WTC11 (cell line): ENCODE data around the gene SHANK3.

ENCODE experiments used
- ATF1 ChIP-seq: sonication (generic); formaldehyde crosslinking; IDR thresholded peaks from 2 replicates; pipeline ENCODE4 v1.8.1; 2023; ENCODE audit warnings: mild to moderate bottlenecking, moderate library complexity, missing genetic modification reagents
- CTCF ChIP-seq: fragments of 200-600 bp; IDR thresholded peaks from 2 replicates; pipeline ENCODE4 v1.8.0; 2022; ENCODE audit warnings: antibody characterized with exemption
- E2F1 ChIP-seq: sonication (generic); formaldehyde crosslinking; IDR thresholded peaks from 2 replicates; pipeline ENCODE4 v1.8.0; 2022; ENCODE audit warnings: mild to moderate bottlenecking, missing genetic modification reagents
- ESRRA ChIP-seq: sonication (generic); formaldehyde crosslinking; IDR thresholded peaks from 2 replicates; pipeline ENCODE4 v1.8.1; 2022; ENCODE audit warnings: mild to moderate bottlenecking, missing genetic modification reagents, borderline replicate concordance
- NR3C1 ChIP-seq: sonication (generic); formaldehyde crosslinking; conservative IDR thresholded peaks from 2 replicates; pipeline ENCODE4 v1.8.1; 2023; ENCODE audit warnings: low read depth, mild to moderate bottlenecking, missing genetic modification reagents
- ZBTB43 ChIP-seq: sonication (generic); formaldehyde crosslinking; IDR thresholded peaks from 2 replicates; pipeline ENCODE4 v1.8.1; 2023; ENCODE audit warnings: mild to moderate bottlenecking, missing genetic modification reagents
- ZNF232 ChIP-seq: sonication (generic); formaldehyde crosslinking; IDR thresholded peaks from 2 replicates; pipeline ENCODE4 v1.8.0; 2022; ENCODE audit warnings: mild to moderate bottlenecking, missing genetic modification reagents

- TF ChIP-seq ZBTB43 (CRISPR knock-in tag) (no peak), CTCF (no peak), ZNF232 (CRISPR knock-in tag) (no peak), NR3C1 (CRISPR knock-in tag) (no peak), E2F1 (CRISPR knock-in tag) (no peak), ATF1 (CRISPR knock-in tag) (no peak), ESRRA (no peak)
These were observed 22.3 kb downstream of the SHANK3 start for GRCh38 chr22:50694766-50695420.
